Measurements from ENCODE around the gene SGPL1.

GRCh38 chr10:70811881-70812280, 3.9 kb upstream of the SGPL1 start:
- TF ChIP-seq MAX (IDR thresholded peaks at IDR 0.05), result no peak
- TF ChIP-seq EZH2 (IDR thresholded peaks at IDR 0.05), result no peak
- TF ChIP-seq TCF7L2 (IDR thresholded peaks at IDR 0.05; ENCODE audit: borderline replicate concordance, extremely low read depth, insufficient read depth, insufficient read length), result no peak
- TF ChIP-seq YY1 (IDR thresholded peaks at IDR 0.05; ENCODE audit: extremely low read depth, insufficient replicate concordance, low read depth, low read length), result no peak
- TF ChIP-seq CTCF (IDR thresholded peaks at IDR 0.05 in 2 of 3, conservative IDR thresholded peaks at IDR 0.05 in 1 of 3; ENCODE audit: borderline replicate concordance in 1 of 3, insufficient read depth in 1 of 3, low read depth in 2 of 3, low read length in 2 of 3), result no peak

Measured in HCT116 (cell line).